Suprapubic skin (tissue), 3 donors: Measurements from ENCODE around the gene RAB25.

Source experiments
- EP300 ChIP-seq: sonication (generic); formaldehyde crosslinking; IDR thresholded peaks from one replicate; pipeline ENCODE4 v1.6.1; 2017; ENCODE audit warnings: antibody characterized with exemption
- POLR2A ChIP-seq, 2 donors: fragments of 450-650 bp; IDR thresholded peaks; one replicate each; pipeline ENCODE4 v1.6.1; 2017; ENCODE audit warnings: antibody characterized with exemption in 2 of 2, mild to moderate bottlenecking in 2 of 2, moderate library complexity in 2 of 2
- TF ChIP-seq, protein P1 (sequence below), 2 donors: fragments of 200-600 bp in 1 of 2; fragments of 450-650 bp in 1 of 2; sonication (generic) in 1 of 2; IDR thresholded peaks; one replicate each; pipeline ENCODE4 v1.5.1; 2016 to 2019; ENCODE audit warnings: antibody characterized with exemption in 2 of 2, mild to moderate bottlenecking in 1 of 2, moderate library complexity in 1 of 2

DNA sequence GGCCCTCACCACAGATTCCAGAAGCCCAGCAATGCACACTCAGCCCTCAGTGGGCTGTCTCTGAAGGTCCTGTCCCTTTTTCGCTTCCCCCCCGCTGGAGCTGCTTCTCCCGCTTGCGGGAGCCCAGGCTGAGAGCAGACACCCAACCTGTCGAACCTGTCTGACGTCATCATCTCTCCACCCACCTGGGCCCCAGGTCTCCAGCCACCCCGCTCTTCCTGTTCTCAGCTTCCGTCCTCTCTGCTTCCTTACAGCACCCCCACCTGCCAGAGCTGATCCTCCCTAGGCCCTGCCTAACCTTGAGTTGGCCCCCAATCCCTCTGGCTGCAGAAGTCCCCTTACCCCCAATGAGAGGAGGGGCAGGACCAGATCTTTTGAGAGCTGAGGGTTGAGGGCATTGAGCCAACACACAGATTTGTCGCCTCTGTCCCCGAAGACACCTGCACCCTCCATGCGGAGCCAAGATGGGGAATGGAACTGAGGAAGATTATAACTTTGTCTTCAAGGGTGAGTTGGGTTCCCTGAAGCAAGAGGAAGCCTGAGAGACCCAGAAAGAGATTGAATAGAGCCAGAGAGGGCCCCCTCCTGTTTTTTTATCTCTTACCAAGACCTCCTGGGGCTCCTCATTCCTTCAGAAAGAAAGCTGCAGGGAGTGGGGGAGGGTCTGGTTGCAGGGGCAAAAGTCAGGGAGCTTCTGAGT, at the start of gene RAB25:
- TF ChIP-seq, protein P1, sequence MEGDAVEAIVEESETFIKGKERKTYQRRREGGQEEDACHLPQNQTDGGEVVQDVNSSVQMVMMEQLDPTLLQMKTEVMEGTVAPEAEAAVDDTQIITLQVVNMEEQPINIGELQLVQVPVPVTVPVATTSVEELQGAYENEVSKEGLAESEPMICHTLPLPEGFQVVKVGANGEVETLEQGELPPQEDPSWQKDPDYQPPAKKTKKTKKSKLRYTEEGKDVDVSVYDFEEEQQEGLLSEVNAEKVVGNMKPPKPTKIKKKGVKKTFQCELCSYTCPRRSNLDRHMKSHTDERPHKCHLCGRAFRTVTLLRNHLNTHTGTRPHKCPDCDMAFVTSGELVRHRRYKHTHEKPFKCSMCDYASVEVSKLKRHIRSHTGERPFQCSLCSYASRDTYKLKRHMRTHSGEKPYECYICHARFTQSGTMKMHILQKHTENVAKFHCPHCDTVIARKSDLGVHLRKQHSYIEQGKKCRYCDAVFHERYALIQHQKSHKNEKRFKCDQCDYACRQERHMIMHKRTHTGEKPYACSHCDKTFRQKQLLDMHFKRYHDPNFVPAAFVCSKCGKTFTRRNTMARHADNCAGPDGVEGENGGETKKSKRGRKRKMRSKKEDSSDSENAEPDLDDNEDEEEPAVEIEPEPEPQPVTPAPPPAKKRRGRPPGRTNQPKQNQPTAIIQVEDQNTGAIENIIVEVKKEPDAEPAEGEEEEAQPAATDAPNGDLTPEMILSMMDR (IDR thresholded peaks at IDR 0.05): no peak
- TF ChIP-seq EP300: no peak
- TF ChIP-seq POLR2A (IDR thresholded peaks at IDR 0.05): peak in 1 of 2 donors; percentile 10
